K562 (cell line): ENCODE data around the gene ARHGEF25. TPM values are rescaled to one million over a fixed set of nuclear protein-coding genes. Genes with fewer than 3 reads are reported as not detected.

Experiments
- ATAC-seq: fragments of 200-7000 bp; cut with Tn5 transposase; 3 replicates; pipeline ENCODE4 v1.9.1; 2020; ENCODE audit warnings: moderate library complexity
- BruUV-seq: library from RNA; stranded (reverse); fragments of 400-500 nt; replicated peaks from 2 replicates; lab custom pipeline; 2021; lab: Mats Ljungman, UMichigan
- CTCF ChIA-PET: fragments of 300-600 bp; formaldehyde crosslinking; extraction: SDS; loops from one replicate; lab custom pipeline; 2021; ENCODE audit warnings: low intra/inter-chr PET ratio; lab: Yijun Ruan, JAX
- POLR2A ChIA-PET: fragments of 300-600, 350-650 bp; sonication (Branson Sonifier 250); formaldehyde crosslinking; extraction: SDS; loops from one replicate; lab custom pipeline; 2021; ENCODE audit warnings: antibody characterized with exemption, inconsistent platforms; lab: Yijun Ruan, JAX
- DNase-seq, 4 experiments: peaks; one replicate each; pipeline versions ENCODE4 v3.0.0 to v3.0.0-alpha.2; 2011 to 2018; ENCODE audit warnings: low spot score in 3 of 4, mixed read lengths in 3 of 4; ENCODE audit errors: extremely low read depth in 1 of 4
- FAIRE-seq: peaks from 2 replicates; lab custom pipeline; 2011; peaks lifted over from hg19 to GRCh38; lab: Jason Lieb, UNC
- H2AFZ ChIP-seq: 2 replicates; pipeline ENCODE4 v1.6.0; 2011; ENCODE audit warnings: low read depth, low read length, control low read depth, inconsistent platforms
- H3K27ac ChIP-seq: fragments of 200-600 bp; 3 replicates; pipeline ENCODE4 v1.8.0; 2011; ENCODE audit warnings: low read depth, mild to moderate bottlenecking, control low read depth, inconsistent platforms, low read length, moderate library complexity, mixed read lengths; ENCODE audit errors: extremely low read depth
- H3K27me3 ChIP-seq, 2 experiments: fragments of 300-600 bp in 1 of 2; 2 replicates in 1 of 2; 3 replicates in 1 of 2; pipeline versions ENCODE4 v1.6.0 to v1.8.0; 2011; ENCODE audit warnings: inconsistent platforms in 2 of 2, low read length in 2 of 2, mild to moderate bottlenecking in 1 of 2, mixed read lengths in 1 of 2, moderate library complexity in 1 of 2; ENCODE audit not compliant: control insufficient read depth in 2 of 2, insufficient read depth in 2 of 2
- H3K36me3 ChIP-seq: fragments of 300-600 bp; 3 replicates; pipeline ENCODE4 v1.8.0; 2011; ENCODE audit warnings: mild to moderate bottlenecking, low read length, inconsistent platforms; ENCODE audit not compliant: control insufficient read depth, insufficient read depth
- H3K4me1 ChIP-seq, 2 experiments: fragments of 200-600 bp in 1 of 2; replicated peaks in 1 of 2; 2 replicates in 1 of 2; 3 replicates in 1 of 2; pipeline versions ENCODE4 v1.5.1 to v1.8.0; 2011; ENCODE audit warnings: inconsistent platforms in 2 of 2, low read length in 2 of 2, mild to moderate bottlenecking in 1 of 2, mixed read lengths in 1 of 2, moderate library complexity in 1 of 2; ENCODE audit not compliant: control insufficient read depth in 2 of 2, insufficient read depth in 2 of 2
- H3K4me2 ChIP-seq: 2 replicates; pipeline ENCODE4 v1.6.1; 2011; ENCODE audit warnings: low read length, control low read depth, inconsistent platforms, mixed read lengths; ENCODE audit not compliant: insufficient read depth
- H3K4me3 ChIP-seq: fragments of 200-600 bp; sonication (generic), shearing (Covaris generic); 2 replicates; pipeline ENCODE4 v1.5.1; 2016; ENCODE audit warnings: control low read depth, inconsistent platforms
- H3K79me2 ChIP-seq: fragments of 200-600 bp; 3 replicates; pipeline ENCODE4 v1.8.0; 2011; ENCODE audit warnings: low read length, inconsistent platforms; ENCODE audit not compliant: control insufficient read depth, insufficient read depth
- H3K9ac ChIP-seq, 2 experiments: 2 replicates each; pipeline versions ENCODE4 v1.6.0 to v1.6.1; 2011; ENCODE audit warnings: low read depth in 2 of 2, low read length in 2 of 2, control low read depth in 1 of 2, inconsistent platforms in 1 of 2, mild to moderate bottlenecking in 1 of 2, mixed read lengths in 1 of 2; ENCODE audit not compliant: insufficient read depth in 1 of 2
- H3K9me1 ChIP-seq: one replicate; pipeline ENCODE4 v1.6.0; 2011; ENCODE audit warnings: inconsistent platforms, mild to moderate bottlenecking, low read length, moderate library complexity; ENCODE audit not compliant: control insufficient read depth, insufficient read depth
- H3K9me3 ChIP-seq: replicated peaks from 2 replicates; pipeline ENCODE4 v1.5.1; 2011; ENCODE audit warnings: low read depth, low read length, inconsistent platforms; ENCODE audit not compliant: control insufficient read depth, insufficient read depth
- H4K20me1 ChIP-seq: replicated peaks from 2 replicates; pipeline ENCODE4 v1.6.1; 2011; ENCODE audit warnings: low read length, inconsistent platforms, mixed read lengths; ENCODE audit not compliant: control insufficient read depth, insufficient read depth
- CLOCK ChIP-seq: fragments of 250-450 bp; sonication (Bioruptor Pico); IDR thresholded peaks from 2 replicates; pipeline ENCODE4 v1.4.0; 2020; ENCODE audit warnings: mild to moderate bottlenecking, moderate library complexity, borderline replicate concordance
- DLX4 ChIP-seq: fragments of 250-450 bp; sonication (Bioruptor Pico); IDR thresholded peaks from 2 replicates; pipeline ENCODE4 v1.6.1; 2021; ENCODE audit warnings: mild to moderate bottlenecking
- E2F5 ChIP-seq: sonication (generic); formaldehyde crosslinking; IDR thresholded peaks from 2 replicates; pipeline ENCODE4 v1.8.0; 2022; ENCODE audit warnings: mild to moderate bottlenecking, missing genetic modification reagents
- EZH2 ChIP-seq: IDR thresholded peaks from 2 replicates; pipeline ENCODE4 v1.6.1; 2012; ENCODE audit warnings: low read depth, mild to moderate bottlenecking, inconsistent platforms, low read length, borderline replicate concordance
- GMEB1 ChIP-seq: fragments of 250-450 bp; sonication (Bioruptor Pico); IDR thresholded peaks from 2 replicates; pipeline ENCODE4 v1.4.0; 2020; ENCODE audit warnings: mild to moderate bottlenecking
- NR4A1 ChIP-seq, 2 experiments: fragments of 250-450 bp in 1 of 2; fragments of 450-650 bp in 1 of 2; sonication (Bioruptor Pico) in 1 of 2; IDR thresholded peaks; 2 replicates each; pipeline versions ENCODE4 v1.4.0 to v1.6.1; 2016 to 2020; ENCODE audit warnings: mild to moderate bottlenecking in 2 of 2, missing compliant biosample characterization in 1 of 2, missing genetic modification characterization in 1 of 2, moderate library complexity in 1 of 2
- ZBED1 ChIP-seq: IDR thresholded peaks from 2 replicates; pipeline ENCODE4 v1.6.1; 2014
- ZEB2 ChIP-seq: fragments of 450-650 bp; IDR thresholded peaks from 2 replicates; pipeline ENCODE4 v1.6.1; 2016
- ZNF561 ChIP-seq: fragments of 450-650 bp; formaldehyde crosslinking; conservative IDR thresholded peaks from 2 replicates; pipeline ENCODE4 v1.4.0; 2020; ENCODE audit warnings: mild to moderate bottlenecking, moderate library complexity
- WGBS: fragments of 100-300 bp; shearing (Covaris generic); methylation state at CpG from one replicate; pipeline ENCODE4 v1.1.6; 2016; ENCODE audit warnings: low coverage, mixed read lengths; ENCODE audit not compliant: insufficient coverage; ENCODE audit errors: missing lambda C conversion rate; 5-methylcytosine and 5-hydroxymethylcytosine counted together
- in situ Hi-C: fragments of 300-500 bp; cut with MboI; formaldehyde crosslinking; loops from 4 replicates; pipeline ENCODE4 v1.15.0; 2018; ENCODE audit warnings: inconsistent platforms, mixed read lengths
- intact Hi-C: fragments of 100-400 bp; cut with micrococcal nuclease; formaldehyde crosslinking; loops from 2 replicates; pipeline ENCODE4 v1.14.2; 2022
- polyA plus RNA-seq, 8 experiments: library from polyadenylated mRNA; depleted of rRNA in 4 of 8; stranded (reverse) in 5 of 8; unstranded in 3 of 8; fragments of >200 nt; fragmentation: Nextera tagmentation in 2 of 8; fragmentation: Illumina TruSeq in 1 of 8; extraction: Ambion mirVana in 2 of 8; extraction: Trizol in 1 of 8; gene quantifications; 2 replicates each; pipeline versions ENCODE4 v1.2.1 to v1.2.3, GENCODE V29; 2011 to 2014; ENCODE audit warnings: inconsistent platforms in 1 of 8, missing spikeins in 1 of 8
- total RNA-seq, 7 experiments: library from RNA; depleted of rRNA in 6 of 7; stranded (reverse); fragments of >200 nt in 6 of 7; fragmentation: Illumina TruSeq in 2 of 7; extraction: Trizol in 2 of 7; gene quantifications; 2 replicates each; pipeline versions ENCODE4 v1.2.1 to v1.2.3, GENCODE V29; 2011 to 2021; ENCODE audit warnings: low replicate concordance in 1 of 7

ARHGEF25 gene
- total and polyA plus RNA-seq, 9 of the 15 experiments (the other 6 are each of a cell fraction or from before 2014, with no cell fraction given) = 0.13 to 17.3 (median 11.6) TPM

GRCh38 chr12:57592551-57593165 is 18.6 kb upstream of the ARHGEF25 start:
- peaks cover 22 to 23% of the 10 kb centered on the region in 2 experiments for H3K4me1 ChIP-seq
- H3K27me3 ChIP-seq = no peaks in the 10 kb centered on the region
- no peak overlapping the region; a peak in 1 of 4 replicates for H3K9ac ChIP-seq
- peaks cover 27% of the 10 kb centered on the region for H3K79me2 ChIP-seq
- H3K9me3 ChIP-seq = no peaks in the 10 kb centered on the region
- ChIA-PET CTCF (interaction anchor here (1.2 kb wide), 1 partner anchor 101 kb away, joined by 3 read pairs; the partner anchor contains the start of gene OS9), POLR2A (interaction anchor here (0.5 to 4.2 kb wide), 12 partner anchors 8 to 215 kb away, joined by 3 to 20 read pairs (median 4); partner anchors contain the start of genes DDIT3, OS9 and TSPAN31)
- intact Hi-C loops (no loop called here), in situ Hi-C loops (no loop called here)
- H3K27ac ChIP-seq = no peak overlapping the region
- H2AFZ ChIP-seq = no peak overlapping the region
- peaks cover 39% of the 10 kb centered on the region; the same call in 2 of the 3 replicates for H3K36me3 ChIP-seq
- no peaks in the 10 kb centered on the region for H3K9me1 ChIP-seq
- no peak for ATAC-seq
- no peak for FAIRE-seq
- TF ChIP-seq ZNF561 (CRISPR knock-in tag) (no peak), NR4A1 (CRISPR knock-in tag; IDR thresholded peaks at IDR 0.05) (no peak), NR4A1 (tag; IDR thresholded peaks at IDR 0.05) (no peak), ZEB2 (no peak), GMEB1 (CRISPR knock-in tag) (no peak), CLOCK (CRISPR knock-in tag) (no peak), ZBED1 (no peak), E2F5 (CRISPR knock-in tag) (no peak), DLX4 (CRISPR knock-in tag) (no peak), EZH2 (no peak)
- peak overlapping the region; percentile 72; the same call in 1 of the 2 replicates for H3K4me3 ChIP-seq
- peak overlapping the region; percentile 77; the same call in 1 of the 2 replicates for H3K4me2 ChIP-seq
- 39% methylated on average over 2 of the region's 2 CpGs for WGBS
- no peak for DNase-seq
- no peaks in the 10 kb centered on the region for H4K20me1 ChIP-seq
- no TSS peak for BruUV-seq
